Colonic mucosa (tissue), 4 donors: Measurements from ENCODE around the gene KRT27. TPM values are rescaled to one million over a fixed set of nuclear protein-coding genes. Genes with fewer than 3 reads are reported as not detected.

Source experiments
- DNase-seq: peaks from one replicate; pipeline ENCODE4 v3.0.0-alpha.2; 2020
- H3K27ac ChIP-seq: fragments of 200-600 bp; one replicate; pipeline ENCODE4 v1.8.0; 2021
- H3K27me3 ChIP-seq: fragments of 200-600 bp; one replicate; pipeline ENCODE4 v1.8.0; 2021
- H3K36me3 ChIP-seq: fragments of 200-600 bp; one replicate; pipeline ENCODE4 v1.8.0; 2021
- H3K4me1 ChIP-seq: fragments of 200-600 bp; one replicate; pipeline ENCODE4 v1.8.0; 2021; ENCODE audit warnings: mild to moderate bottlenecking
- H3K4me3 ChIP-seq: fragments of 200-600 bp; one replicate; pipeline ENCODE4 v1.8.0; 2021
- H3K9ac ChIP-seq, 2 donors: one replicate each; pipeline ENCODE4 v1.7.0; 2013; ENCODE audit warnings: control low read depth in 2 of 2, low read depth in 2 of 2, low read length in 2 of 2
- H3K9me3 ChIP-seq: fragments of 200-600 bp; one replicate; pipeline ENCODE4 v1.8.0; 2021
- intact Hi-C: fragments of 100-400 bp; cut with DNase I; formaldehyde crosslinking; loops from one replicate; pipeline ENCODE4 v1.14.1; 2022
- total RNA-seq, 2 donors: library from RNA; stranded (reverse); fragmentation: NEBNext Ultra II Directional in 1 of 2; extraction: Animal tissue kit (Norgen Biotek cat#: 25700) in 1 of 2; gene quantifications; one replicate each; pipeline ENCODE4 v1.2.1, GENCODE V29; 2021
- TF ChIP-seq, protein P1 (sequence below): fragments of 200-600 bp; IDR thresholded peaks from one replicate; pipeline ENCODE4 v1.8.0; 2022; ENCODE audit warnings: antibody characterized with exemption, mild to moderate bottlenecking
- donor health status: healthy.
- donor health status: DM: no; HTN: no; CAD: no.
- donor health status: DM: no; HTN: no; CAD: no.

The KRT27 gene
- total RNA-seq, 2 donors from 2014 or later, result not detected

DNA sequence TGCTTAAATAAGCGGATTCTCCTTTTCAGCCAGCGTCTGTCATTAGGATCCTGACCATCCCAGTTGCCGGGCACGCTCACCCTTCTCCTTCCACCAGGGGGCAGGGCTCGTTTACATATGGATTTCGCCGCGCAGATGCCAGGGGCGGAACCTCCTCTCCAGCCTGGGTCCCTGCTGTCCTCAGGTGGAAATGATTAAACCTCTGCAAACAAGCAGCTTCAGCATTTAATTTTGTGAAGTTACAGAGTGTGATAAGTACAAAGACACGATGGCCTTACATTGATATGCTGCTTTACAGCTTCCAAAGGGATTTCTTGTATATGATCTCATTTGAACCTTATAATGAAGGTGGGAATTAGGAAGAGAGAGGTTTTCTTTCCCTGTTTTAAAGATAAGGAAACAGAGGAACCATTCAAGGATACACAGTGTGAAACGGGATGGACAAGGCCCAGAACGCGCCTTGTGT lies 21.3 kb upstream of the KRT27 start:
- TF ChIP-seq, protein P1, sequence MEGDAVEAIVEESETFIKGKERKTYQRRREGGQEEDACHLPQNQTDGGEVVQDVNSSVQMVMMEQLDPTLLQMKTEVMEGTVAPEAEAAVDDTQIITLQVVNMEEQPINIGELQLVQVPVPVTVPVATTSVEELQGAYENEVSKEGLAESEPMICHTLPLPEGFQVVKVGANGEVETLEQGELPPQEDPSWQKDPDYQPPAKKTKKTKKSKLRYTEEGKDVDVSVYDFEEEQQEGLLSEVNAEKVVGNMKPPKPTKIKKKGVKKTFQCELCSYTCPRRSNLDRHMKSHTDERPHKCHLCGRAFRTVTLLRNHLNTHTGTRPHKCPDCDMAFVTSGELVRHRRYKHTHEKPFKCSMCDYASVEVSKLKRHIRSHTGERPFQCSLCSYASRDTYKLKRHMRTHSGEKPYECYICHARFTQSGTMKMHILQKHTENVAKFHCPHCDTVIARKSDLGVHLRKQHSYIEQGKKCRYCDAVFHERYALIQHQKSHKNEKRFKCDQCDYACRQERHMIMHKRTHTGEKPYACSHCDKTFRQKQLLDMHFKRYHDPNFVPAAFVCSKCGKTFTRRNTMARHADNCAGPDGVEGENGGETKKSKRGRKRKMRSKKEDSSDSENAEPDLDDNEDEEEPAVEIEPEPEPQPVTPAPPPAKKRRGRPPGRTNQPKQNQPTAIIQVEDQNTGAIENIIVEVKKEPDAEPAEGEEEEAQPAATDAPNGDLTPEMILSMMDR, result peak; percentile 74
- Histone ChIP-seq H3K4me1 (no peaks in the 10 kb centered on the region), H3K9me3 (no peaks in the 10 kb centered on the region), H3K36me3 (no peaks in the 10 kb centered on the region), H3K9ac (no peak overlapping the region), H3K4me3 (no peak overlapping the region), H3K27ac (no peak overlapping the region), H3K27me3 (peaks cover 8% of the 10 kb centered on the region)
- intact Hi-C loops, result loop anchor here (5.0 kb wide), 2 partner anchors 844 to 859 kb away; no protein-coding TSS in a partner anchor
- DNase-seq, result peak; percentile 84

GRCh38 chr17:40801157-40801556 lies 18.8 kb upstream of the KRT27 start:
- H3K27ac ChIP-seq, result no peak overlapping the region
- TF ChIP-seq, protein P1, result no peak
- H3K9me3 ChIP-seq, result no peaks in the 10 kb centered on the region
- intact Hi-C loops, result loop anchor here (5.0 kb wide), 2 partner anchors 846 to 861 kb away; no protein-coding TSS in a partner anchor
- no peak overlapping the region for H3K4me3 ChIP-seq
- H3K36me3 ChIP-seq, result no peaks in the 10 kb centered on the region
- H3K4me1 ChIP-seq, result no peaks in the 10 kb centered on the region
- peaks cover 5% of the 10 kb centered on the region for H3K27me3 ChIP-seq
- DNase-seq, result no peak
- H3K9ac ChIP-seq, result no peak overlapping the region

GRCh38 chr17:40800381-40800780 lies 18.0 kb upstream of the KRT27 start:
- peaks cover 5% of the 10 kb centered on the region for H3K27me3 ChIP-seq

DNA sequence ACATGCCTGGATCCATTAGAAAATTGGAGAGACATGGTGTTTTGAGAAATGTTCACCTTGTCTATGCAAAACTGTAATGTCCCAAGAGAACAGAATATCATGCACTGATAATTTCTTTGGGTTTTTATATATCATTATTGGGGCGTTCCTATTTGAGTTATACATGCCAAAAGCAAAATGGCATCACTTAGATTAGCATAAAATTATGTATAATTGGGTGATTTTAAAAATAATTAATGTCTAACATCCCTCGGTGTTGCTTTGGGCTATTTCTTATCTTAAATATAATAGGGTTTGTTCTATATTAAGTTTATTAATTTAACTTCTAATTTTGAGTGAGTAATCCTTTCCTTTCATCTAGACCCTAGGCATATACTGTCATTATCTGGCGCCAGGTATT lies 17.5 kb upstream of the KRT27 start, which contains the start of gene KRT28:
KRT28 (minus strand) TSS at position 101 of the 400 bp plus-strand sequence; CDS start at position 35, 66 bp downstream.
- TF ChIP-seq, protein P1, result no peak
- Histone ChIP-seq H3K4me1 (no peaks in the 10 kb centered on the region), H3K9ac (no peak within 1 kb of the TSS), H3K9me3 (no peaks in the 10 kb centered on the region), H3K27ac (no peak within 1 kb of the TSS), H3K4me3 (no peak within 1 kb of the TSS), H3K27me3 (peaks cover 5% of the 10 kb centered on the region), H3K36me3 (no peaks in the 10 kb centered on the region)
- no peak for DNase-seq
- intact Hi-C loops, result loop anchor here (5.0 kb wide), 2 partner anchors 847 to 862 kb away; no protein-coding TSS in a partner anchor

More at GRCh38 chr17:40800381-40800780, 18.0 kb upstream of the KRT27 start:
- intact Hi-C loops, result loop anchor here (5.0 kb wide), 2 partner anchors 847 to 862 kb away; no protein-coding TSS in a partner anchor
- H3K9ac ChIP-seq, result no peak overlapping the region
- TF ChIP-seq, protein P1, result no peak
- no peaks in the 10 kb centered on the region for H3K36me3 ChIP-seq
- H3K4me3 ChIP-seq, result no peak overlapping the region
- H3K9me3 ChIP-seq, result no peaks in the 10 kb centered on the region
- DNase-seq, result no peak
- no peak overlapping the region for H3K27ac ChIP-seq
- no peaks in the 10 kb centered on the region for H3K4me1 ChIP-seq

- TF ChIP-seq, protein P1, result no peak
- Histone ChIP-seq H3K4me1 (no peaks in the 10 kb centered on the region), H3K36me3 (no peaks in the 10 kb centered on the region), H3K9me3 (no peaks in the 10 kb centered on the region), H3K9ac (no peak overlapping the region), H3K27ac (no peak overlapping the region), H3K4me3 (no peak overlapping the region), H3K27me3 (peaks cover 5% of the 10 kb centered on the region)
- DNase-seq, result no peak
- intact Hi-C loops, result no loop called here
These were observed 14.5 kb upstream of the KRT27 start for GRCh38 chr17:40796846-40797245.
